Parathyroid adenoma (tissue), 2 donors: ENCODE measurements around the gene SHOC2.
A peak's percentile ranks its signal among the peaks of the same experiment; 100 is the strongest.

ENCODE experiments used
- H2AFZ ChIP-seq: fragments of 300-600 bp; sonication (generic); one replicate; pipeline ENCODE4 v1.7.0; 2017; ENCODE audit warnings: antibody characterized with exemption, mild to moderate bottlenecking
- H3K27ac ChIP-seq: fragments of 300-600 bp; sonication (generic); one replicate; pipeline ENCODE4 v1.7.0; 2017
- H3K27me3 ChIP-seq: fragments of 300-600 bp; sonication (generic); one replicate; pipeline ENCODE4 v1.7.0; 2017; ENCODE audit warnings: low read length; ENCODE audit not compliant: control insufficient read depth, insufficient read depth
- H3K36me3 ChIP-seq: fragments of 300-600 bp; sonication (generic); one replicate; pipeline ENCODE4 v1.7.0; 2017; ENCODE audit warnings: low read length; ENCODE audit not compliant: control insufficient read depth, insufficient read depth
- H3K4me1 ChIP-seq: fragments of 300-600 bp; sonication (generic); one replicate; pipeline ENCODE4 v1.7.0; 2017; ENCODE audit warnings: control low read depth
- H3K4me2 ChIP-seq: fragments of 300-600 bp; sonication (generic); one replicate; pipeline ENCODE4 v1.7.0; 2017; ENCODE audit warnings: low read length
- H3K4me3 ChIP-seq: fragments of 300-600 bp; sonication (generic); one replicate; pipeline ENCODE4 v1.7.0; 2017; ENCODE audit warnings: low read depth, low read length
- H3K79me2 ChIP-seq: fragments of 300-600 bp; sonication (generic); one replicate; pipeline ENCODE4 v1.7.0; 2017; ENCODE audit warnings: control low read depth
- H3K9ac ChIP-seq: fragments of 300-600 bp; sonication (generic); one replicate; pipeline ENCODE4 v1.7.0; 2017; ENCODE audit warnings: mild to moderate bottlenecking
- H3K9me3 ChIP-seq: fragments of 300-600 bp; sonication (generic); one replicate; pipeline ENCODE4 v1.7.0; 2017; ENCODE audit warnings: low read length; ENCODE audit not compliant: control insufficient read depth
- TF ChIP-seq, protein P1 (sequence below): fragments of 300-600 bp; sonication (generic); IDR thresholded peaks from one replicate; pipeline ENCODE4 v1.7.0; 2017; ENCODE audit warnings: antibody characterized with exemption, mild to moderate bottlenecking
- donor health status: primary hyperparathyroidism.

SHOC2 gene

DNA sequence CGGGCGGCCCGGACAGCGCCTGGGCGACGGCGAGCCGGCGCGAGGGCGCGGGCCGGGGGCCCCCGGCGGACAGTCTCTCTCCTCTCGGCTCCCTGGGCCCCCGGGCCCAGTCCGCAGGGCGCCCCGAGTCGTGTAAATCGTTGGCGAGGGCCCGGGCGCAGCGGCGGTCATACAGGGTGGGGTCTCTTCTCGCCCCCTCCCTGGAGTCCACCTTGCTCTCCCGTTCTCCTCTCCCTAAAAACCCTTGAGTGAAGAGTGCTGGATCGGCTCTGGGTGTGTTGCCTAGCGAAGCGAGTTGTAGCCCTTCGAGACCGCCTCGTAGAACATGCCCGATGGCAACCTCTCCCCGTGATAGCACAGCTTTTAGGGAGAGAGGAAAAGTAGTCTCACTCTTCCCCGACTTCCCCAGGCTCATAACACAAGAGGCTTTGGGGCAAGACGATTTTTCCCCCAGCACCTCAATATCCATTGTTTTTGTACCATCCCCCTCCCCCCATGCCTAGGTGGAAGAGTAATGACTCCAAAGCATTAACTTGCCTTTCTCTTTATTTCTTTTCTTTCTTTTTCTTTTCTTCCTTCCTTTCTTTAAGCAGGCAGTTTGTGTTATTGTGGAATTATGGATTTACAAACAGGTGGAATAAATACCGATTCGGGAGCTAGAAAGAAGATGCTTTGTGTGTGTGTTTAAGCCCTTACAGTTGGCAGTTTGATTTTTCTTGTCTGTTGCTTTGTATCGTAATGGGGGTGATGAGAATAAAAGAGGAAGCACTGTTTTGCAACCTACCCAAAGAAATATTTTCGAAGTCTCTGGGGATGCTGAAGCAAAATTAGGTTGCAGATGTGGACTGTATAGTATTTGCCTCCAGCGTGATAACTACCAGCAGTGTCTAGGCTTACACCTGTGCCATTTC lies 822 bp downstream of the SHOC2 start:
- Histone ChIP-seq H3K27ac (peak overlapping the region; percentile 74), H3K4me1 (peaks cover 16% of the 10 kb centered on the region), H3K4me2 (peak overlapping the region; percentile 72)

GRCh38 chr10:110923856-110924493 lies 4.6 kb downstream of the SHOC2 start:
- TF ChIP-seq, protein P1, sequence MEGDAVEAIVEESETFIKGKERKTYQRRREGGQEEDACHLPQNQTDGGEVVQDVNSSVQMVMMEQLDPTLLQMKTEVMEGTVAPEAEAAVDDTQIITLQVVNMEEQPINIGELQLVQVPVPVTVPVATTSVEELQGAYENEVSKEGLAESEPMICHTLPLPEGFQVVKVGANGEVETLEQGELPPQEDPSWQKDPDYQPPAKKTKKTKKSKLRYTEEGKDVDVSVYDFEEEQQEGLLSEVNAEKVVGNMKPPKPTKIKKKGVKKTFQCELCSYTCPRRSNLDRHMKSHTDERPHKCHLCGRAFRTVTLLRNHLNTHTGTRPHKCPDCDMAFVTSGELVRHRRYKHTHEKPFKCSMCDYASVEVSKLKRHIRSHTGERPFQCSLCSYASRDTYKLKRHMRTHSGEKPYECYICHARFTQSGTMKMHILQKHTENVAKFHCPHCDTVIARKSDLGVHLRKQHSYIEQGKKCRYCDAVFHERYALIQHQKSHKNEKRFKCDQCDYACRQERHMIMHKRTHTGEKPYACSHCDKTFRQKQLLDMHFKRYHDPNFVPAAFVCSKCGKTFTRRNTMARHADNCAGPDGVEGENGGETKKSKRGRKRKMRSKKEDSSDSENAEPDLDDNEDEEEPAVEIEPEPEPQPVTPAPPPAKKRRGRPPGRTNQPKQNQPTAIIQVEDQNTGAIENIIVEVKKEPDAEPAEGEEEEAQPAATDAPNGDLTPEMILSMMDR, result no peak

More for the DNA sequence above, 822 bp downstream of the SHOC2 start:
- H3K9me3 ChIP-seq, result no peaks in the 10 kb centered on the region
- H2AFZ ChIP-seq, result peak overlapping the region; percentile 56
- peak overlapping the region; percentile 51 for H3K9ac ChIP-seq
- peak overlapping the region; percentile 70 for H3K4me3 ChIP-seq
- no peaks in the 10 kb centered on the region for H3K36me3 ChIP-seq
- no peaks in the 10 kb centered on the region for H3K27me3 ChIP-seq
- peaks cover 3% of the 10 kb centered on the region for H3K79me2 ChIP-seq
- TF ChIP-seq, protein P1, result no peak

DNA sequence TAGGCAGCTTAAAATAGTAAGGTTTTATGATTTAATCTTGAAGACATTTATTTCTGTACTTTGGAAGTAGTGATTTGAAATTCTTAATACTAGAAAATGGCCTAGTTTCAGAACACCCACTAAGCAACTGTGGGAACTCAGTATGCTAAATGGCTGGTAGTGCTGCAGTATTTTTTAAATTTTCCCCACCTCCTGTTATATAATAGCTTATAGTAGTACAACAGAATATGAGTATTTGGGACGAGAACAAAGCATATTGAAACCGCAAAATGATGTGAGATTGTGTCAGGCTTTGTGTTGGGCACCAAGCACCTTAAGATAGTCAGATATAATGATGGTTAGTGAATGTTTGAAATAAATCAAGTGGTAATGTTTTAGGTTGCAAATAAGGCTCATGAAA lies 8.1 kb downstream of the SHOC2 start:
- Histone ChIP-seq H3K4me3 (no peak overlapping the region), H2AFZ (no peak overlapping the region), H3K27ac (no peak overlapping the region), H3K9ac (no peak overlapping the region), H3K36me3 (no peaks in the 10 kb centered on the region), H3K9me3 (no peaks in the 10 kb centered on the region), H3K4me2 (no peak overlapping the region), H3K4me1 (no peaks in the 10 kb centered on the region), H3K27me3 (no peaks in the 10 kb centered on the region), H3K79me2 (peaks cover 29% of the 10 kb centered on the region)
- TF ChIP-seq, protein P1, result no peak

More at GRCh38 chr10:110923856-110924493, 4.6 kb downstream of the SHOC2 start:
- Histone ChIP-seq H3K79me2 (peaks cover 26% of the 10 kb centered on the region), H3K9ac (no peak overlapping the region), H3K9me3 (no peaks in the 10 kb centered on the region), H3K4me3 (no peak overlapping the region), H3K4me1 (no peaks in the 10 kb centered on the region), H3K27ac (no peak overlapping the region), H3K36me3 (no peaks in the 10 kb centered on the region), H2AFZ (no peak overlapping the region), H3K4me2 (no peak overlapping the region), H3K27me3 (no peaks in the 10 kb centered on the region)

- Histone ChIP-seq H3K27me3 (no peaks in the 10 kb centered on the region), H3K79me2 (peaks cover 30% of the 10 kb centered on the region), H3K27ac (no peak overlapping the region), H3K4me3 (no peak overlapping the region), H3K36me3 (no peaks in the 10 kb centered on the region), H3K4me2 (no peak overlapping the region), H2AFZ (no peak overlapping the region), H3K4me1 (no peaks in the 10 kb centered on the region), H3K9ac (no peak overlapping the region), H3K9me3 (no peaks in the 10 kb centered on the region)
- TF ChIP-seq, protein P1, result no peak
These were observed 12.5 kb downstream of the SHOC2 start for GRCh38 chr10:110931769-110932381.
